ENCODE measurements around the gene IPO13.

Gene IPO13

DNA sequence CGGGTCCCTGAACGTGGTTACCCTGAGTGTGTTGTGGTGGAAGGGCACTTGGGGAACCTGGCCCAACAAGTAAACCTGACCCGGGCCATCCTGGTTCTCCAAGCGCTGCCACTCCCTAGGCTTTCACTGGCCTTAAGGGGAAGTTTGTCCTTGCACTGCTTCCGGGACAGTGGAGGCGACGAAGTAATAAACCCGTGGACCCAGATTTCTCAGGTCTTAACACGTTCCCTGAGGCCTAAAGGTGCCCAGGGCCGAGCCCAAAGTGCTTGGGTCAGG lies 44.4 kb downstream of the IPO13 start:
- Histone ChIP-seq H3K4me3 (ENCODE audit: low read length, poor library complexity, severe bottlenecking) (peak overlapping the region; percentile 74), H3K4me2 (ENCODE audit: low read depth, low read length, poor library complexity, severe bottlenecking) (peak overlapping the region; percentile 75), H3K4me1 (ENCODE audit: insufficient read depth, low read length, poor library complexity, severe bottlenecking) (peaks cover 10% of the 10 kb centered on the region), H3F3A (ENCODE audit: low read depth) (no peaks in the 10 kb centered on the region), H3K9me3 (ENCODE audit: insufficient read depth, low read depth, low read length) (no peaks in the 10 kb centered on the region), H3K9me2 (replicated peaks; ENCODE audit: low read depth, low read length) (no peaks in the 10 kb centered on the region), H3K36me3 (ENCODE audit: insufficient read depth, low read length) (no peaks in the 10 kb centered on the region), H3K27me3 (ENCODE audit: insufficient read depth, low read length, poor library complexity, severe bottlenecking) (no peaks in the 10 kb centered on the region), H3K9ac (ENCODE audit: low read depth, low read length, poor library complexity, severe bottlenecking) (peak overlapping the region; percentile 61), H2AFZ (ENCODE audit: low read length) (peak overlapping the region; percentile 96; the same call in 1 of the 2 replicates), H4K20me1 (ENCODE audit: insufficient read depth, low read length, poor library complexity, severe bottlenecking) (no peaks in the 10 kb centered on the region), H3K79me2 (ENCODE audit: insufficient read depth, low read length) (no peaks in the 10 kb centered on the region)
- TF ChIP-seq EZH2phosphoT487 (IDR thresholded peaks at IDR 0.05; ENCODE audit: borderline replicate concordance), result no peak
- TF ChIP-seq, protein P1, sequence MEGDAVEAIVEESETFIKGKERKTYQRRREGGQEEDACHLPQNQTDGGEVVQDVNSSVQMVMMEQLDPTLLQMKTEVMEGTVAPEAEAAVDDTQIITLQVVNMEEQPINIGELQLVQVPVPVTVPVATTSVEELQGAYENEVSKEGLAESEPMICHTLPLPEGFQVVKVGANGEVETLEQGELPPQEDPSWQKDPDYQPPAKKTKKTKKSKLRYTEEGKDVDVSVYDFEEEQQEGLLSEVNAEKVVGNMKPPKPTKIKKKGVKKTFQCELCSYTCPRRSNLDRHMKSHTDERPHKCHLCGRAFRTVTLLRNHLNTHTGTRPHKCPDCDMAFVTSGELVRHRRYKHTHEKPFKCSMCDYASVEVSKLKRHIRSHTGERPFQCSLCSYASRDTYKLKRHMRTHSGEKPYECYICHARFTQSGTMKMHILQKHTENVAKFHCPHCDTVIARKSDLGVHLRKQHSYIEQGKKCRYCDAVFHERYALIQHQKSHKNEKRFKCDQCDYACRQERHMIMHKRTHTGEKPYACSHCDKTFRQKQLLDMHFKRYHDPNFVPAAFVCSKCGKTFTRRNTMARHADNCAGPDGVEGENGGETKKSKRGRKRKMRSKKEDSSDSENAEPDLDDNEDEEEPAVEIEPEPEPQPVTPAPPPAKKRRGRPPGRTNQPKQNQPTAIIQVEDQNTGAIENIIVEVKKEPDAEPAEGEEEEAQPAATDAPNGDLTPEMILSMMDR (conservative IDR thresholded peaks at IDR 0.05; ENCODE audit: low read length), result no peak

DNA sequence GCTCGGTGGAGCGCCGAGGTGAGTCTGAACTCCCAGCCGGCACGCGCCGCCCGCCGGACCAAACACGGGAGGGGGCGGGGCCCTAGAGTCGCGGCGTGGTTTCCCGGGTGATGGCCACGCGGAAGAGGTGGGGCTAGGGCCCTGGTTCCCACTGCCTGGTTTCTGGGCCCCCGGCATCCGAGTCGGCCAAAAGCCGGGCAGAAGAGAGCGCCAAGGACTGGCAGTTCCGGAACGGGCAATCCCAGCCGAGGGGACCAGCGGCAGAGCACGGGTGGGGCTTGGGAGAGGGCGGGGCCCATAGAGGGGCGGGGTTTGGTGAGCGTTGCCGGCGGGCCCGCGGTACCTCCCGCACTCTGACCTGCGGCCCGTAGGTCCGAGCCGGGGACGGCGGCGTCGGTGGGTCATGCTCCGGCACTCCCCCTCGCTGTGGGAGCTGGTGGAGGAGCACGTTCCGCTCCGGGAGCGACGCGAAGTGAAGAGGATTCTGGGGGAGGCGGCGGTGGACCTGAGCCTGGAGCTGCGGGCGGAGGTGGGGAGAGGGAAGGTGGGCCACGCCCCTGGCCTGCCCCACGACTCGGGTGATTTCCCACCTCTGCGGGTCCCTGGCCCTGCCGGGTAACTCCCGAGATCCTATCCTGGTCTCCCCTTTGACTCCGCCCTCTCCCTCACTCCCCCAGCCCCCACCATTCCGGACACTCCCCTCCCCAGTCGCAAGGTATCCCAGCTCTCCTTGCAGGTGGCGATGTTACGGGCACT lies 44.9 kb downstream of the IPO13 start, which contains the start of gene CCDC24:
Gene CCDC24, plus strand, starts transcription at position 124 of the 756 bp plus-strand sequence. Its CDS starts 280 bp downstream, at position 404.
- peak within 1 kb of the TSS; percentile 61 for H3K9ac ChIP-seq (ENCODE audit: low read depth, low read length, poor library complexity, severe bottlenecking)
- no peaks in the 10 kb centered on the region for H3K27me3 ChIP-seq (ENCODE audit: insufficient read depth, low read length, poor library complexity, severe bottlenecking)
- H3K79me2 ChIP-seq (ENCODE audit: insufficient read depth, low read length), result no peaks in the 10 kb centered on the region
- no peaks in the 10 kb centered on the region for H3F3A ChIP-seq (ENCODE audit: low read depth)
- peak within 1 kb of the TSS; percentile 96 for H2AFZ ChIP-seq (ENCODE audit: low read length)
- TF ChIP-seq, protein P1 (conservative IDR thresholded peaks at IDR 0.05; ENCODE audit: low read length), result no peak
- no peak for TF ChIP-seq EZH2phosphoT487 (IDR thresholded peaks at IDR 0.05; ENCODE audit: borderline replicate concordance)
- peak within 1 kb of the TSS; percentile 75 for H3K4me2 ChIP-seq (ENCODE audit: low read depth, low read length, poor library complexity, severe bottlenecking)
- no peaks in the 10 kb centered on the region for H3K36me3 ChIP-seq (ENCODE audit: insufficient read depth, low read length)
- H3K4me1 ChIP-seq (ENCODE audit: insufficient read depth, low read length, poor library complexity, severe bottlenecking), result peaks cover 10% of the 10 kb centered on the region
- peak within 1 kb of the TSS; percentile 74 for H3K4me3 ChIP-seq (ENCODE audit: low read length, poor library complexity, severe bottlenecking)
- no peaks in the 10 kb centered on the region for H4K20me1 ChIP-seq (ENCODE audit: insufficient read depth, low read length, poor library complexity, severe bottlenecking)
- H3K9me3 ChIP-seq (ENCODE audit: insufficient read depth, low read depth, low read length), result no peaks in the 10 kb centered on the region
- H3K9me2 ChIP-seq (replicated peaks; ENCODE audit: low read depth, low read length), result no peaks in the 10 kb centered on the region

DNA sequence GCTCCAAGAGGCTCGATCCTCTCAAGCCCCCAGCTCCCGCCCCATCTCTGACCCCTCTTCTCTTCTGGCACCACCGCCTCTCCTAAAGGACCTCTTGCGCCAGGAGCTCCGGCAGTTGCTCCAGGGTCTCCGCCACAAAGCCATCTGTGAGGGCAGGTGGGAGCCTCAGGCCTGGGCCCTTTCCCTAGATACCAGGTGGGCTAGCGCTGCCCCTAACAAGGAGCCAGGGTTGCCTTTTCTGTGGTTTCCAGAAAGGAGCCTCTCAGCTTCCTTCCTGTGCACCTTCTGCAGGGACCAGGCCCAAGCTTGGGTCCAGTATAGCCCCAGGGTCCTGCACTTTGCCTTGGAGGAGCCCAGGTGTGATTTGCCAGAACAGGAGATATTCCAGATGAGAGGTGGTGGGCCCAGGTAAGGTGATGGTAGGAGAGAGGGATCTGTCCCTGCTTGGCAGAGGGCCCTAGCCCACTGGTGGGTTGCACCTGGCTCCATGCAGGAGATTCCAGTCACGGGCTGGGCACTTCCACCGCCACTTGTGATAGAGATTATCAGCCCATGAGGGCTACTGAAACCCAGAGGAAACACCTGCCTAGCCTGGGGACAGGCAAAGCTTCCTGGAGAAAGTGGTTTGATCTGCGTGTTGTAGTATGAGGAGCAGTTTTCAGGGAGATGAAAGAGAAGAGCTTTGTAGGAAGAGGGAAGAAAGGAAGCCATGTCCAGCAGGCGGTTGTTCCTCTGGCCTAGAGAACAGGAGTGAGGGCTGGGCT lies 45.7 kb downstream of the IPO13 start:
- Histone ChIP-seq H2AFZ (ENCODE audit: low read length) (no peak overlapping the region; the same call in 1 of the 2 replicates), H3K9me3 (ENCODE audit: insufficient read depth, low read depth, low read length) (no peaks in the 10 kb centered on the region), H3K4me1 (ENCODE audit: insufficient read depth, low read length, poor library complexity, severe bottlenecking) (peaks cover 10% of the 10 kb centered on the region), H3K79me2 (ENCODE audit: insufficient read depth, low read length) (no peaks in the 10 kb centered on the region), H4K20me1 (ENCODE audit: insufficient read depth, low read length, poor library complexity, severe bottlenecking) (no peaks in the 10 kb centered on the region), H3K27me3 (ENCODE audit: insufficient read depth, low read length, poor library complexity, severe bottlenecking) (no peaks in the 10 kb centered on the region), H3F3A (ENCODE audit: low read depth) (no peaks in the 10 kb centered on the region), H3K9me2 (replicated peaks; ENCODE audit: low read depth, low read length) (no peaks in the 10 kb centered on the region), H3K4me2 (ENCODE audit: low read depth, low read length, poor library complexity, severe bottlenecking) (peak overlapping the region; percentile 75), H3K36me3 (ENCODE audit: insufficient read depth, low read length) (no peaks in the 10 kb centered on the region), H3K4me3 (ENCODE audit: low read length, poor library complexity, severe bottlenecking) (peak overlapping the region; percentile 74), H3K9ac (ENCODE audit: low read depth, low read length, poor library complexity, severe bottlenecking) (peak overlapping the region; percentile 61)
- no peak for TF ChIP-seq EZH2phosphoT487 (IDR thresholded peaks at IDR 0.05; ENCODE audit: borderline replicate concordance)
- TF ChIP-seq, protein P1 (conservative IDR thresholded peaks at IDR 0.05; ENCODE audit: low read length), result no peak
